Activated CD4-positive, alpha-beta T cell treated with anti-CD3 and anti-CD28 coated beads, Interleukin-2, amount 10 ng/mL, durations not matched to agents 7 days and 5 days (primary cell): ENCODE results near the gene GRHL1. TPM values are rescaled to one million over a fixed set of nuclear protein-coding genes. Genes with fewer than 3 reads are reported as not detected.

Experiments
- CTCF ChIA-PET: fragments of 350-600 bp; sonication (Branson Sonifier 250); formaldehyde crosslinking; loops from one replicate; lab custom pipeline; 2021; ENCODE audit warnings: antibody characterized with exemption; lab: Charles Lee
- POLR2A ChIA-PET: fragments of 350-600 bp; sonication (Branson Sonifier 250); formaldehyde crosslinking; loops from one replicate; lab custom pipeline; 2021; ENCODE audit warnings: antibody characterized with exemption; lab: Charles Lee
- DNase-seq: peaks from one replicate; pipeline ENCODE4 v3.0.0-alpha.2; 2020
- H3K27ac Mint-ChIP-seq: one replicate; pipeline ENCODE4 v1.8.0; 2021; ENCODE audit warnings: mild to moderate bottlenecking, moderate library complexity, mixed read lengths
- H3K27me3 Mint-ChIP-seq: one replicate; pipeline ENCODE4 v1.8.0; 2021; ENCODE audit warnings: mixed read lengths
- H3K36me3 Mint-ChIP-seq: one replicate; pipeline ENCODE4 v1.8.0; 2021; ENCODE audit warnings: low read depth, mixed read lengths
- H3K4me1 Mint-ChIP-seq: one replicate; pipeline ENCODE4 v1.8.0; 2021; ENCODE audit warnings: mixed read lengths
- H3K4me3 Mint-ChIP-seq: one replicate; pipeline ENCODE4 v1.8.0; 2021; ENCODE audit warnings: mild to moderate bottlenecking, moderate library complexity, mixed read lengths
- H3K9me3 Mint-ChIP-seq: one replicate; pipeline ENCODE4 v1.8.0; 2021; ENCODE audit warnings: mixed read lengths
- total RNA-seq, 2 experiments: library from RNA; stranded (reverse); gene quantifications; one replicate each; pipeline ENCODE4 v1.2.3, GENCODE V29; 2021

The GRHL1 gene
- total RNA-seq, 2 experiments from 2014 or later = 0.25 to 0.27 TPM

GRCh38 chr2:9951272-9951521 lies 296 bp upstream of the GRHL1 start:
- POLR2A ChIA-PET = interaction anchor here (0.6 kb wide), 1 partner anchor 10 kb away, joined by 3 read pairs; no protein-coding TSS in a partner anchor
- Mint-ChIP-seq H3K27me3 (peaks cover 56% of the 10 kb centered on the region), H3K36me3 (no peaks in the 10 kb centered on the region), H3K27ac (no peak overlapping the region), H3K4me3 (peak overlapping the region; percentile 77), H3K9me3 (no peaks in the 10 kb centered on the region), H3K4me1 (peaks cover 11% of the 10 kb centered on the region)
- CTCF ChIA-PET = no interaction called here
- DNase-seq = no peak

- no peaks in the 10 kb centered on the region for H3K36me3 Mint-ChIP-seq
- H3K9me3 Mint-ChIP-seq = no peaks in the 10 kb centered on the region
- H3K27me3 Mint-ChIP-seq = peaks cover 51% of the 10 kb centered on the region
- H3K4me1 Mint-ChIP-seq = peaks cover 11% of the 10 kb centered on the region
- H3K27ac Mint-ChIP-seq = no peak overlapping the region
- no peak for DNase-seq
- CTCF ChIA-PET = interaction anchor here (1.0 kb wide), 1 partner anchor 12 kb away, joined by 3 read pairs; no protein-coding TSS in a partner anchor
- POLR2A ChIA-PET = interaction anchor here (0.6 kb wide), 1 partner anchor 33 kb away, joined by 12 read pairs; no protein-coding TSS in a partner anchor
- peak overlapping the region; percentile 72 for H3K4me3 Mint-ChIP-seq
Observed at GRCh38 chr2:9952286-9952737, 819 bp downstream of the GRHL1 start.

GRCh38 chr2:9952856-9953503 lies 1.5 kb downstream of the GRHL1 start:
- ChIA-PET POLR2A (interaction anchor here (0.6 kb wide), 1 partner anchor 32 kb away, joined by 12 read pairs; no protein-coding TSS in a partner anchor), CTCF (interaction anchor here (1.0 kb wide), 1 partner anchor 11 kb away, joined by 3 read pairs; no protein-coding TSS in a partner anchor)
- H3K9me3 Mint-ChIP-seq = no peaks in the 10 kb centered on the region
- H3K36me3 Mint-ChIP-seq = no peaks in the 10 kb centered on the region
- no peak overlapping the region for H3K27ac Mint-ChIP-seq
- peak overlapping the region; percentile 72 for H3K4me3 Mint-ChIP-seq
- H3K4me1 Mint-ChIP-seq = peaks cover 11% of the 10 kb centered on the region
- H3K27me3 Mint-ChIP-seq = peaks cover 52% of the 10 kb centered on the region
- DNase-seq = no peak

GRCh38 chr2:9954136-9954535 lies 2.6 kb downstream of the GRHL1 start:
- H3K4me1 Mint-ChIP-seq = peaks cover 11% of the 10 kb centered on the region
- no peak overlapping the region for H3K27ac Mint-ChIP-seq
- POLR2A ChIA-PET = no interaction called here
- H3K4me3 Mint-ChIP-seq = no peak overlapping the region
- CTCF ChIA-PET = no interaction called here
- peaks cover 47% of the 10 kb centered on the region for H3K27me3 Mint-ChIP-seq
- no peak for DNase-seq
- H3K36me3 Mint-ChIP-seq = no peaks in the 10 kb centered on the region
- H3K9me3 Mint-ChIP-seq = no peaks in the 10 kb centered on the region

GRCh38 chr2:9958057-9958456 lies 6.6 kb downstream of the GRHL1 start:
- no peak overlapping the region for H3K4me3 Mint-ChIP-seq
- DNase-seq = no peak
- no peaks in the 10 kb centered on the region for H3K36me3 Mint-ChIP-seq
- ChIA-PET CTCF (interaction anchor here (0.7 to 1.0 kb wide), 2 partner anchors 12 to 1141 kb away, joined by 3 read pairs; no protein-coding TSS in a partner anchor), POLR2A (no interaction called here)
- H3K27me3 Mint-ChIP-seq = peaks cover 35% of the 10 kb centered on the region
- no peaks in the 10 kb centered on the region for H3K4me1 Mint-ChIP-seq
- no peak overlapping the region for H3K27ac Mint-ChIP-seq
- H3K9me3 Mint-ChIP-seq = no peaks in the 10 kb centered on the region

GRCh38 chr2:9959262-9959661 lies 7.8 kb downstream of the GRHL1 start:
- Mint-ChIP-seq H3K4me1 (no peaks in the 10 kb centered on the region), H3K9me3 (no peaks in the 10 kb centered on the region), H3K36me3 (no peaks in the 10 kb centered on the region), H3K4me3 (no peak overlapping the region), H3K27me3 (peaks cover 26% of the 10 kb centered on the region), H3K27ac (no peak overlapping the region)
- ChIA-PET POLR2A (no interaction called here), CTCF (no interaction called here)
- no peak for DNase-seq

- CTCF ChIA-PET = interaction anchor here (0.6 to 1.6 kb wide), 6 partner anchors 11 to 474 kb away, joined by 3 to 6 read pairs (median 3); no protein-coding TSS in a partner anchor
- no peak for DNase-seq
- POLR2A ChIA-PET = no interaction called here
Observed at GRCh38 chr2:9961013-9961412, 9.5 kb downstream of the GRHL1 start.

GRCh38 chr2:9964334-9964980 lies 13.0 kb downstream of the GRHL1 start:
- H3K27ac Mint-ChIP-seq = peak overlapping the region; percentile 31
- POLR2A ChIA-PET = no interaction called here
- peaks cover 20% of the 10 kb centered on the region for H3K4me1 Mint-ChIP-seq

More at GRCh38 chr2:9961013-9961412, 9.5 kb downstream of the GRHL1 start:
- no peak overlapping the region for H3K27ac Mint-ChIP-seq
- no peaks in the 10 kb centered on the region for H3K36me3 Mint-ChIP-seq
- H3K27me3 Mint-ChIP-seq = peaks cover 16% of the 10 kb centered on the region
- H3K4me3 Mint-ChIP-seq = no peak overlapping the region
- H3K9me3 Mint-ChIP-seq = no peaks in the 10 kb centered on the region
- H3K4me1 Mint-ChIP-seq = peaks cover 14% of the 10 kb centered on the region

GRCh38 chr2:9965119-9965822 lies 13.8 kb downstream of the GRHL1 start:
- Mint-ChIP-seq H3K4me1 (peaks cover 20% of the 10 kb centered on the region), H3K9me3 (no peaks in the 10 kb centered on the region), H3K27me3 (peaks cover 3% of the 10 kb centered on the region), H3K27ac (peak overlapping the region; percentile 31), H3K4me3 (no peak overlapping the region), H3K36me3 (no peaks in the 10 kb centered on the region)
- POLR2A ChIA-PET = no interaction called here
- CTCF ChIA-PET = interaction anchor here (0.6 to 2.3 kb wide), 5 partner anchors 10 to 84 kb away, joined by 3 to 7 read pairs (median 3); no protein-coding TSS in a partner anchor
- DNase-seq = no peak

More at GRCh38 chr2:9964334-9964980, 13.0 kb downstream of the GRHL1 start:
- no peaks in the 10 kb centered on the region for H3K9me3 Mint-ChIP-seq
- DNase-seq = no peak
- no peaks in the 10 kb centered on the region for H3K36me3 Mint-ChIP-seq
- CTCF ChIA-PET = interaction anchor here (0.6 to 2.3 kb wide), 7 partner anchors 9 to 84 kb away, joined by 3 to 7 read pairs (median 3); no protein-coding TSS in a partner anchor
- H3K4me3 Mint-ChIP-seq = no peak overlapping the region
- peaks cover 5% of the 10 kb centered on the region for H3K27me3 Mint-ChIP-seq

GRCh38 chr2:9966491-9967022 lies 15.1 kb downstream of the GRHL1 start:
- Mint-ChIP-seq H3K9me3 (no peaks in the 10 kb centered on the region), H3K36me3 (no peaks in the 10 kb centered on the region), H3K4me1 (peaks cover 20% of the 10 kb centered on the region), H3K27ac (no peak overlapping the region), H3K4me3 (no peak overlapping the region), H3K27me3 (peaks cover 3% of the 10 kb centered on the region)
- no peak for DNase-seq
- ChIA-PET CTCF (interaction anchor here (1.1 to 1.4 kb wide), 3 partner anchors 10 to 167 kb away, joined by 3 to 4 read pairs (median 3); no protein-coding TSS in a partner anchor), POLR2A (no interaction called here)

- POLR2A ChIA-PET = no interaction called here
- Mint-ChIP-seq H3K4me3 (no peak overlapping the region), H3K9me3 (no peaks in the 10 kb centered on the region), H3K27ac (no peak overlapping the region), H3K27me3 (no peaks in the 10 kb centered on the region), H3K36me3 (no peaks in the 10 kb centered on the region), H3K4me1 (peaks cover 20% of the 10 kb centered on the region)
- DNase-seq = no peak
- CTCF ChIA-PET = interaction anchor here (0.5 to 1.4 kb wide), 5 partner anchors 9 to 167 kb away, joined by 3 to 4 read pairs (median 4); no protein-coding TSS in a partner anchor
Observed at GRCh38 chr2:9967053-9967775, 15.7 kb downstream of the GRHL1 start.
